ENCODE results near the gene KIF20A. TPM values are rescaled to one million over a fixed set of nuclear protein-coding genes. Genes with fewer than 3 reads are reported as not detected.

The KIF20A gene
- total and polyA plus RNA-seq, 4 donors = 0.33 to 32.3 (median 1.4) TPM

- Histone ChIP-seq H3K4me1 (ENCODE audit: control insufficient read depth in 4 of 4, insufficient read depth in 4 of 4, low read length in 3 of 4) (no peaks in the 10 kb centered on the region), H3K9ac (ENCODE audit: low read depth in 1 of 2, low read length in 2 of 2) (no peak overlapping the region), H3K27me3 (ENCODE audit: control insufficient read depth in 4 of 4, insufficient read depth in 4 of 4, low read length in 3 of 4) (no peaks in the 10 kb centered on the region), H3K4me3 (ENCODE audit: low read depth in 1 of 3, low read length in 3 of 3) (no peak overlapping the region), H3K27ac (ENCODE audit: low read depth in 1 of 2, low read length in 2 of 2) (no peak overlapping the region), H3K36me3 (ENCODE audit: control insufficient read depth in 4 of 4, insufficient read depth in 3 of 4, low read depth in 1 of 4, low read length in 3 of 4) (peaks cover 32 to 85% (median 79%) of the 10 kb centered on the region in 4 donors), H3K9me3 (ENCODE audit: control insufficient read depth in 4 of 4, low read length in 3 of 4) (no peaks in the 10 kb centered on the region)
- 98% methylated on average over 4 of the region's 4 CpGs for WGBS
- TF ChIP-seq EGR1 (IDR thresholded peaks at IDR 0.05; ENCODE audit: low read depth in 2 of 2) = no peak
- TF ChIP-seq HNF4G (IDR thresholded peaks at IDR 0.05) = no peak
- TF ChIP-seq RXRA (IDR thresholded peaks at IDR 0.05) = no peak
- TF ChIP-seq CTCF (IDR thresholded peaks at IDR 0.05; ENCODE audit: low read depth, low read length, missing input control) = no peak
- TF ChIP-seq GABPA (IDR thresholded peaks at IDR 0.05 in 1 of 2, conservative IDR thresholded peaks at IDR 0.05 in 1 of 2) = no peak
- TF ChIP-seq SP1 (IDR thresholded peaks at IDR 0.05) = no peak
- no peak for TF ChIP-seq FOXA2 (IDR thresholded peaks at IDR 0.05)
- no peak for TF ChIP-seq JUND (IDR thresholded peaks at IDR 0.05)
- TF ChIP-seq, protein P1, sequence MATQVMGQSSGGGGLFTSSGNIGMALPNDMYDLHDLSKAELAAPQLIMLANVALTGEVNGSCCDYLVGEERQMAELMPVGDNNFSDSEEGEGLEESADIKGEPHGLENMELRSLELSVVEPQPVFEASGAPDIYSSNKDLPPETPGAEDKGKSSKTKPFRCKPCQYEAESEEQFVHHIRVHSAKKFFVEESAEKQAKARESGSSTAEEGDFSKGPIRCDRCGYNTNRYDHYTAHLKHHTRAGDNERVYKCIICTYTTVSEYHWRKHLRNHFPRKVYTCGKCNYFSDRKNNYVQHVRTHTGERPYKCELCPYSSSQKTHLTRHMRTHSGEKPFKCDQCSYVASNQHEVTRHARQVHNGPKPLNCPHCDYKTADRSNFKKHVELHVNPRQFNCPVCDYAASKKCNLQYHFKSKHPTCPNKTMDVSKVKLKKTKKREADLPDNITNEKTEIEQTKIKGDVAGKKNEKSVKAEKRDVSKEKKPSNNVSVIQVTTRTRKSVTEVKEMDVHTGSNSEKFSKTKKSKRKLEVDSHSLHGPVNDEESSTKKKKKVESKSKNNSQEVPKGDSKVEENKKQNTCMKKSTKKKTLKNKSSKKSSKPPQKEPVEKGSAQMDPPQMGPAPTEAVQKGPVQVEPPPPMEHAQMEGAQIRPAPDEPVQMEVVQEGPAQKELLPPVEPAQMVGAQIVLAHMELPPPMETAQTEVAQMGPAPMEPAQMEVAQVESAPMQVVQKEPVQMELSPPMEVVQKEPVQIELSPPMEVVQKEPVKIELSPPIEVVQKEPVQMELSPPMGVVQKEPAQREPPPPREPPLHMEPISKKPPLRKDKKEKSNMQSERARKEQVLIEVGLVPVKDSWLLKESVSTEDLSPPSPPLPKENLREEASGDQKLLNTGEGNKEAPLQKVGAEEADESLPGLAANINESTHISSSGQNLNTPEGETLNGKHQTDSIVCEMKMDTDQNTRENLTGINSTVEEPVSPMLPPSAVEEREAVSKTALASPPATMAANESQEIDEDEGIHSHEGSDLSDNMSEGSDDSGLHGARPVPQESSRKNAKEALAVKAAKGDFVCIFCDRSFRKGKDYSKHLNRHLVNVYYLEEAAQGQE (IDR thresholded peaks at IDR 0.05) = no peak
- TF ChIP-seq HNF4A (conservative IDR thresholded peaks at IDR 0.05) = no peak
- no peak for TF ChIP-seq NR2F2 (IDR thresholded peaks at IDR 0.05)
- no peak for TF ChIP-seq FOXA1 (IDR thresholded peaks at IDR 0.05)
- TF ChIP-seq RAD21 (IDR thresholded peaks at IDR 0.05) = no peak
- TF ChIP-seq, protein P2, sequence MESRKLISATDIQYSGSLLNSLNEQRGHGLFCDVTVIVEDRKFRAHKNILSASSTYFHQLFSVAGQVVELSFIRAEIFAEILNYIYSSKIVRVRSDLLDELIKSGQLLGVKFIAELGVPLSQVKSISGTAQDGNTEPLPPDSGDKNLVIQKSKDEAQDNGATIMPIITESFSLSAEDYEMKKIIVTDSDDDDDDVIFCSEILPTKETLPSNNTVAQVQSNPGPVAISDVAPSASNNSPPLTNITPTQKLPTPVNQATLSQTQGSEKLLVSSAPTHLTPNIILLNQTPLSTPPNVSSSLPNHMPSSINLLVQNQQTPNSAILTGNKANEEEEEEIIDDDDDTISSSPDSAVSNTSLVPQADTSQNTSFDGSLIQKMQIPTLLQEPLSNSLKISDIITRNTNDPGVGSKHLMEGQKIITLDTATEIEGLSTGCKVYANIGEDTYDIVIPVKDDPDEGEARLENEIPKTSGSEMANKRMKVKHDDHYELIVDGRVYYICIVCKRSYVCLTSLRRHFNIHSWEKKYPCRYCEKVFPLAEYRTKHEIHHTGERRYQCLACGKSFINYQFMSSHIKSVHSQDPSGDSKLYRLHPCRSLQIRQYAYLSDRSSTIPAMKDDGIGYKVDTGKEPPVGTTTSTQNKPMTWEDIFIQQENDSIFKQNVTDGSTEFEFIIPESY (IDR thresholded peaks at IDR 0.05) = no peak
- TF ChIP-seq TAF1 (conservative IDR thresholded peaks at IDR 0.05) = no peak
- no peak for TF ChIP-seq YY1 (IDR thresholded peaks at IDR 0.05)
- TF ChIP-seq ATF3 (IDR thresholded peaks at IDR 0.05) = no peak
- TF ChIP-seq MAX (IDR thresholded peaks at IDR 0.05) = no peak
- no peak for DNase-seq (ENCODE audit: low spot score)
Measured at GRCh38 chr5:138160706-138161105, 18.2 kb upstream of the KIF20A start.
